Central memory CD8-positive, alpha-beta T cell (primary cell): ENCODE data around the gene SLC16A3.

Experiments
- ATAC-seq: fragments of 150-1000 bp; cut with Tn5 transposase; replicated peaks from 2 replicates; pipeline ENCODE4 v1.10.0; 2022; ENCODE audit warnings: mild to moderate bottlenecking, moderate FRiP score, moderate number of reproducible peaks; ENCODE audit not compliant: poor library complexity, severe bottlenecking; ENCODE audit errors: extremely low read depth
- DNase-seq, 2 donors: peaks; one replicate each; pipeline ENCODE4 v3.0.0; 2021; ENCODE audit warnings: low spot score in 2 of 2
- H3K27ac Mint-ChIP-seq: one replicate; pipeline ENCODE4 v1.8.0; 2022; ENCODE audit warnings: low read depth, mild to moderate bottlenecking, moderate library complexity, mixed read lengths
- H3K27me3 Mint-ChIP-seq: one replicate; pipeline ENCODE4 v1.8.0; 2022; ENCODE audit warnings: mixed read lengths
- H3K36me3 Mint-ChIP-seq: one replicate; pipeline ENCODE4 v1.8.0; 2022; ENCODE audit warnings: mild to moderate bottlenecking, moderate library complexity, mixed read lengths; ENCODE audit not compliant: insufficient read depth
- H3K4me1 Mint-ChIP-seq: one replicate; pipeline ENCODE4 v1.8.0; 2022; ENCODE audit warnings: mixed read lengths
- H3K4me3 Mint-ChIP-seq: one replicate; pipeline ENCODE4 v1.8.0; 2022; ENCODE audit warnings: mild to moderate bottlenecking, moderate library complexity, mixed read lengths
- H3K9me3 Mint-ChIP-seq: one replicate; pipeline ENCODE4 v1.8.0; 2022; ENCODE audit warnings: mixed read lengths

Gene SLC16A3

GRCh38 chr17:82278308-82278707 is 49.5 kb downstream of the SLC16A3 start:
- peaks cover 15% of the 10 kb centered on the region for H3K4me1 Mint-ChIP-seq
- no peak for DNase-seq
- no peak overlapping the region for H3K27ac Mint-ChIP-seq
- no peak for ATAC-seq
- H3K9me3 Mint-ChIP-seq, result no peaks in the 10 kb centered on the region
- H3K36me3 Mint-ChIP-seq, result peaks cover 5% of the 10 kb centered on the region
- H3K4me3 Mint-ChIP-seq, result no peak overlapping the region
- no peaks in the 10 kb centered on the region for H3K27me3 Mint-ChIP-seq

- Mint-ChIP-seq H3K4me3 (no peak overlapping the region), H3K4me1 (peaks cover 21% of the 10 kb centered on the region), H3K27ac (no peak overlapping the region), H3K36me3 (peaks cover 2% of the 10 kb centered on the region), H3K9me3 (no peaks in the 10 kb centered on the region), H3K27me3 (no peaks in the 10 kb centered on the region)
- ATAC-seq (no peak), DNase-seq (no peak)
Measured at GRCh38 chr17:82278786-82279391, 50.0 kb downstream of the SLC16A3 start.

- H3K36me3 Mint-ChIP-seq, result no peaks in the 10 kb centered on the region
- H3K4me1 Mint-ChIP-seq, result peaks cover 21% of the 10 kb centered on the region
- H3K9me3 Mint-ChIP-seq, result no peaks in the 10 kb centered on the region
- no peaks in the 10 kb centered on the region for H3K27me3 Mint-ChIP-seq
- no peak for ATAC-seq
- H3K4me3 Mint-ChIP-seq, result peak overlapping the region; percentile 2
- DNase-seq, result no peak
- H3K27ac Mint-ChIP-seq, result no peak overlapping the region
Measured at GRCh38 chr17:82280537-82280936, 51.7 kb downstream of the SLC16A3 start.

- ATAC-seq (no peak), DNase-seq (no peak)
- Mint-ChIP-seq H3K4me3 (peak overlapping the region; percentile 2), H3K4me1 (peaks cover 21% of the 10 kb centered on the region), H3K36me3 (no peaks in the 10 kb centered on the region), H3K27ac (no peak overlapping the region), H3K27me3 (no peaks in the 10 kb centered on the region), H3K9me3 (no peaks in the 10 kb centered on the region)
Measured at GRCh38 chr17:82281076-82281475, 52.2 kb downstream of the SLC16A3 start.

GRCh38 chr17:82281502-82282238 is 52.8 kb downstream of the SLC16A3 start:
- Mint-ChIP-seq H3K27ac (no peak overlapping the region), H3K27me3 (no peaks in the 10 kb centered on the region), H3K4me3 (peak overlapping the region; percentile 2), H3K36me3 (no peaks in the 10 kb centered on the region), H3K4me1 (peaks cover 21% of the 10 kb centered on the region), H3K9me3 (no peaks in the 10 kb centered on the region)
- ATAC-seq (peak; percentile 65), DNase-seq (no peak)

- Mint-ChIP-seq H3K27me3 (no peaks in the 10 kb centered on the region), H3K4me1 (peaks cover 21% of the 10 kb centered on the region), H3K27ac (no peak overlapping the region), H3K4me3 (no peak overlapping the region), H3K36me3 (no peaks in the 10 kb centered on the region), H3K9me3 (no peaks in the 10 kb centered on the region)
- ATAC-seq, result no peak
- no peak for DNase-seq
Measured at GRCh38 chr17:82282239-82283207, 53.7 kb downstream of the SLC16A3 start.

- Mint-ChIP-seq H3K36me3 (no peaks in the 10 kb centered on the region), H3K4me1 (peaks cover 21% of the 10 kb centered on the region), H3K4me3 (no peak overlapping the region), H3K27ac (peak overlapping the region; percentile 41), H3K9me3 (no peaks in the 10 kb centered on the region), H3K27me3 (no peaks in the 10 kb centered on the region)
- DNase-seq, result no peak
- no peak for ATAC-seq
Measured at GRCh38 chr17:82283208-82283749, 54.4 kb downstream of the SLC16A3 start.

- Mint-ChIP-seq H3K9me3 (no peaks in the 10 kb centered on the region), H3K36me3 (no peaks in the 10 kb centered on the region), H3K4me1 (peaks cover 21% of the 10 kb centered on the region), H3K4me3 (no peak overlapping the region), H3K27ac (no peak overlapping the region), H3K27me3 (no peaks in the 10 kb centered on the region)
- ATAC-seq (no peak), DNase-seq (no peak)
Measured at GRCh38 chr17:82285141-82285540, 56.3 kb downstream of the SLC16A3 start.

GRCh38 chr17:82287013-82287867 is 58.4 kb downstream of the SLC16A3 start:
- Mint-ChIP-seq H3K4me3 (no peak overlapping the region), H3K36me3 (no peaks in the 10 kb centered on the region), H3K27me3 (no peaks in the 10 kb centered on the region), H3K4me1 (peaks cover 8% of the 10 kb centered on the region), H3K9me3 (no peaks in the 10 kb centered on the region), H3K27ac (no peak overlapping the region)
- DNase-seq (no peak), ATAC-seq (no peak)

- Mint-ChIP-seq H3K4me3 (no peak overlapping the region), H3K27me3 (no peaks in the 10 kb centered on the region), H3K9me3 (no peaks in the 10 kb centered on the region), H3K27ac (no peak overlapping the region), H3K4me1 (peaks cover 12% of the 10 kb centered on the region), H3K36me3 (peaks cover 5% of the 10 kb centered on the region)
- ATAC-seq (no peak), DNase-seq (no peak)
Measured at GRCh38 chr17:82287868-82288801, 59.3 kb downstream of the SLC16A3 start.
